K562 (cell line): ENCODE data around the gene SRSF5. TPM values are rescaled to one million over a fixed set of nuclear protein-coding genes. Genes with fewer than 3 reads are reported as not detected.

Experiments
- ATAC-seq: fragments of 200-7000 bp; cut with Tn5 transposase; 3 replicates; pipeline ENCODE4 v1.9.1; 2020; ENCODE audit warnings: moderate library complexity
- BruUV-seq: library from RNA; stranded (reverse); fragments of 400-500 nt; replicated peaks from 2 replicates; lab custom pipeline; 2021; lab: Mats Ljungman, UMichigan
- CTCF ChIA-PET: fragments of 300-600 bp; formaldehyde crosslinking; extraction: SDS; loops from one replicate; lab custom pipeline; 2021; ENCODE audit warnings: low intra/inter-chr PET ratio; lab: Yijun Ruan, JAX
- POLR2A ChIA-PET: fragments of 300-600, 350-650 bp; sonication (Branson Sonifier 250); formaldehyde crosslinking; extraction: SDS; loops from one replicate; lab custom pipeline; 2021; ENCODE audit warnings: antibody characterized with exemption, inconsistent platforms; lab: Yijun Ruan, JAX
- DNase-seq, 4 experiments: peaks; one replicate each; pipeline versions ENCODE4 v3.0.0 to v3.0.0-alpha.2; 2011 to 2018; ENCODE audit warnings: low spot score in 3 of 4, mixed read lengths in 3 of 4; ENCODE audit errors: extremely low read depth in 1 of 4
- FAIRE-seq: peaks from 2 replicates; lab custom pipeline; 2011; peaks lifted over from hg19 to GRCh38; lab: Jason Lieb, UNC
- H2AFZ ChIP-seq: 2 replicates; pipeline ENCODE4 v1.6.0; 2011; ENCODE audit warnings: low read depth, low read length, control low read depth, inconsistent platforms
- H3K27ac ChIP-seq: fragments of 200-600 bp; 3 replicates; pipeline ENCODE4 v1.8.0; 2011; ENCODE audit warnings: low read depth, mild to moderate bottlenecking, control low read depth, inconsistent platforms, low read length, moderate library complexity, mixed read lengths; ENCODE audit errors: extremely low read depth
- H3K27me3 ChIP-seq, 2 experiments: fragments of 300-600 bp in 1 of 2; 2 replicates in 1 of 2; 3 replicates in 1 of 2; pipeline versions ENCODE4 v1.6.0 to v1.8.0; 2011; ENCODE audit warnings: inconsistent platforms in 2 of 2, low read length in 2 of 2, mild to moderate bottlenecking in 1 of 2, mixed read lengths in 1 of 2, moderate library complexity in 1 of 2; ENCODE audit not compliant: control insufficient read depth in 2 of 2, insufficient read depth in 2 of 2
- H3K36me3 ChIP-seq: fragments of 300-600 bp; 3 replicates; pipeline ENCODE4 v1.8.0; 2011; ENCODE audit warnings: mild to moderate bottlenecking, low read length, inconsistent platforms; ENCODE audit not compliant: control insufficient read depth, insufficient read depth
- H3K4me1 ChIP-seq, 2 experiments: fragments of 200-600 bp in 1 of 2; replicated peaks in 1 of 2; 2 replicates in 1 of 2; 3 replicates in 1 of 2; pipeline versions ENCODE4 v1.5.1 to v1.8.0; 2011; ENCODE audit warnings: inconsistent platforms in 2 of 2, low read length in 2 of 2, mild to moderate bottlenecking in 1 of 2, mixed read lengths in 1 of 2, moderate library complexity in 1 of 2; ENCODE audit not compliant: control insufficient read depth in 2 of 2, insufficient read depth in 2 of 2
- H3K4me2 ChIP-seq: 2 replicates; pipeline ENCODE4 v1.6.1; 2011; ENCODE audit warnings: low read length, control low read depth, inconsistent platforms, mixed read lengths; ENCODE audit not compliant: insufficient read depth
- H3K4me3 ChIP-seq: fragments of 200-600 bp; sonication (generic), shearing (Covaris generic); 2 replicates; pipeline ENCODE4 v1.5.1; 2016; ENCODE audit warnings: control low read depth, inconsistent platforms
- H3K79me2 ChIP-seq: fragments of 200-600 bp; 3 replicates; pipeline ENCODE4 v1.8.0; 2011; ENCODE audit warnings: low read length, inconsistent platforms; ENCODE audit not compliant: control insufficient read depth, insufficient read depth
- H3K9ac ChIP-seq, 2 experiments: 2 replicates each; pipeline versions ENCODE4 v1.6.0 to v1.6.1; 2011; ENCODE audit warnings: low read depth in 2 of 2, low read length in 2 of 2, control low read depth in 1 of 2, inconsistent platforms in 1 of 2, mild to moderate bottlenecking in 1 of 2, mixed read lengths in 1 of 2; ENCODE audit not compliant: insufficient read depth in 1 of 2
- H3K9me1 ChIP-seq: one replicate; pipeline ENCODE4 v1.6.0; 2011; ENCODE audit warnings: inconsistent platforms, mild to moderate bottlenecking, low read length, moderate library complexity; ENCODE audit not compliant: control insufficient read depth, insufficient read depth
- H3K9me3 ChIP-seq: replicated peaks from 2 replicates; pipeline ENCODE4 v1.5.1; 2011; ENCODE audit warnings: low read depth, low read length, inconsistent platforms; ENCODE audit not compliant: control insufficient read depth, insufficient read depth
- H4K20me1 ChIP-seq: replicated peaks from 2 replicates; pipeline ENCODE4 v1.6.1; 2011; ENCODE audit warnings: low read length, inconsistent platforms, mixed read lengths; ENCODE audit not compliant: control insufficient read depth, insufficient read depth
- ERF ChIP-seq: fragments of 450-650 bp; formaldehyde crosslinking; IDR thresholded peaks from 2 replicates; pipeline ENCODE4 v1.4.0; 2020; ENCODE audit warnings: mild to moderate bottlenecking, mixed read lengths
- FUS ChIP-seq: fragments of 200-400 bp; formaldehyde crosslinking; optimal IDR thresholded peaks from 2 replicates; pipeline ENCODE3; 2017; ENCODE audit warnings: low read depth, low read length
- GTF2A2 ChIP-seq: IDR thresholded peaks from 2 replicates; pipeline ENCODE4 v1.6.1; 2016; ENCODE audit warnings: mild to moderate bottlenecking, missing genetic modification characterization, missing compliant biosample characterization
- NR2F6 ChIP-seq: fragments of 450-650 bp; formaldehyde crosslinking; IDR thresholded peaks from 2 replicates; pipeline ENCODE4 v1.4.0; 2020; ENCODE audit warnings: mild to moderate bottlenecking
- POLR2G ChIP-seq: fragments of 200-400 bp; formaldehyde crosslinking; IDR thresholded peaks from 2 replicates; pipeline ENCODE4 v1.6.1; 2017; ENCODE audit warnings: low read depth, mild to moderate bottlenecking, antibody characterized with exemption, low read length, moderate library complexity
- RBM14 ChIP-seq: fragments of 200-400 bp; formaldehyde crosslinking; IDR thresholded peaks from 2 replicates; pipeline ENCODE4 v1.6.1; 2018; ENCODE audit warnings: low read depth, mild to moderate bottlenecking, low read length, moderate library complexity, borderline replicate concordance; ENCODE audit not compliant: insufficient read depth
- TEAD1 ChIP-seq, 2 experiments: fragments of 450-650 bp in 1 of 2; sonication (generic) in 1 of 2; formaldehyde crosslinking; IDR thresholded peaks; 2 replicates each; pipeline versions ENCODE4 v1.4.0 to v1.8.0; 2020 to 2022; ENCODE audit warnings: mild to moderate bottlenecking in 2 of 2, missing genetic modification reagents in 1 of 2
- ZBTB34 ChIP-seq: fragments of 250-450 bp; sonication (Bioruptor Pico); IDR thresholded peaks from 2 replicates; pipeline ENCODE4 v1.8.0; 2021; ENCODE audit warnings: mild to moderate bottlenecking, moderate library complexity
- ZNF347 ChIP-seq: fragments of 450-650 bp; formaldehyde crosslinking; IDR thresholded peaks from 2 replicates; pipeline ENCODE4 v1.4.0; 2020; ENCODE audit warnings: low read depth, mild to moderate bottlenecking, moderate library complexity
- WGBS: fragments of 100-300 bp; shearing (Covaris generic); methylation state at CpG from one replicate; pipeline ENCODE4 v1.1.6; 2016; ENCODE audit warnings: low coverage, mixed read lengths; ENCODE audit not compliant: insufficient coverage; ENCODE audit errors: missing lambda C conversion rate; 5-methylcytosine and 5-hydroxymethylcytosine counted together
- in situ Hi-C: fragments of 300-500 bp; cut with MboI; formaldehyde crosslinking; loops from 4 replicates; pipeline ENCODE4 v1.15.0; 2018; ENCODE audit warnings: inconsistent platforms, mixed read lengths
- intact Hi-C: fragments of 100-400 bp; cut with micrococcal nuclease; formaldehyde crosslinking; loops from 2 replicates; pipeline ENCODE4 v1.14.2; 2022
- polyA plus RNA-seq, 8 experiments: library from polyadenylated mRNA; depleted of rRNA in 4 of 8; stranded (reverse) in 5 of 8; unstranded in 3 of 8; fragments of >200 nt; fragmentation: Nextera tagmentation in 2 of 8; fragmentation: Illumina TruSeq in 1 of 8; extraction: Ambion mirVana in 2 of 8; extraction: Trizol in 1 of 8; gene quantifications; 2 replicates each; pipeline versions ENCODE4 v1.2.1 to v1.2.3, GENCODE V29; 2011 to 2014; ENCODE audit warnings: inconsistent platforms in 1 of 8, missing spikeins in 1 of 8
- total RNA-seq, 7 experiments: library from RNA; depleted of rRNA in 6 of 7; stranded (reverse); fragments of >200 nt in 6 of 7; fragmentation: Illumina TruSeq in 2 of 7; extraction: Trizol in 2 of 7; gene quantifications; 2 replicates each; pipeline versions ENCODE4 v1.2.1 to v1.2.3, GENCODE V29; 2011 to 2021; ENCODE audit warnings: low replicate concordance in 1 of 7
- TF ChIP-seq, protein P1 (sequence below), 3 experiments: IDR thresholded peaks in 2 of 3; conservative IDR thresholded peaks in 1 of 3; 2 replicates each; pipeline ENCODE4 v1.5.1; 2011 to 2012; ENCODE audit warnings: low read length in 3 of 3, mild to moderate bottlenecking in 3 of 3, control low read depth in 2 of 3, improper control_type of control experiment in 1 of 3, inconsistent platforms in 1 of 3, low read depth in 1 of 3, mixed read lengths in 1 of 3, moderate library complexity in 1 of 3; ENCODE audit not compliant: insufficient read depth in 2 of 3

SRSF5 gene
- total and polyA plus RNA-seq, 9 of the 15 experiments (the other 6 are each of a cell fraction or from before 2014, with no cell fraction given) = 108 to 460 (median 212) TPM

GRCh38 chr14:69798339-69798735 is 31.4 kb downstream of the SRSF5 start:
- intact Hi-C loops (no loop called here), in situ Hi-C loops (no loop called here)
- Histone ChIP-seq H3K27me3 (no peaks in the 10 kb centered on the region; a peak in 1 of 5 replicates), H3K4me3 (no peak overlapping the region), H4K20me1 (no peaks in the 10 kb centered on the region), H3K9me1 (no peaks in the 10 kb centered on the region), H3K27ac (no peak overlapping the region), H3K9ac (no peak overlapping the region), H2AFZ (no peak overlapping the region), H3K36me3 (no peaks in the 10 kb centered on the region), H3K4me1 (peaks cover 0 to 6% of the 10 kb centered on the region in 2 experiments; a peak in 1 of 5 replicates), H3K79me2 (no peaks in the 10 kb centered on the region), H3K9me3 (no peaks in the 10 kb centered on the region), H3K4me2 (no peak overlapping the region)
- FAIRE-seq (no peak), DNase-seq (no peak), ATAC-seq (no peak)
- 48% methylated on average over 3 of the region's 4 CpGs for WGBS
- no peak for TF ChIP-seq NR2F6 (CRISPR knock-in tag)
- TF ChIP-seq RBM14 = no peak
- no peak for TF ChIP-seq ZNF347 (CRISPR knock-in tag)
- no peak for TF ChIP-seq TEAD1 (CRISPR knock-in tag; IDR thresholded peaks at IDR 0.05)
- no peak for TF ChIP-seq FUS
- ChIA-PET POLR2A (interaction anchor here (0.7 kb wide), 1 partner anchor 31 kb away, joined by 4 read pairs; no protein-coding TSS in a partner anchor), CTCF (no interaction called here)
- BruUV-seq = no TSS peak

- in situ Hi-C loops (no loop called here), intact Hi-C loops (no loop called here)
- no peaks in the 10 kb centered on the region for H3K9me3 ChIP-seq
- BruUV-seq = no TSS peak
- ChIA-PET CTCF (interaction anchor here (0.9 kb wide), 1 partner anchor 8 kb away, joined by 3 read pairs; no protein-coding TSS in a partner anchor), POLR2A (no interaction called here)
- H3K9me1 ChIP-seq = no peaks in the 10 kb centered on the region
- H3K36me3 ChIP-seq = no peaks in the 10 kb centered on the region
- no peaks in the 10 kb centered on the region for H3K4me1 ChIP-seq
- no peak overlapping the region for H2AFZ ChIP-seq
- no peaks in the 10 kb centered on the region for H3K79me2 ChIP-seq
- FAIRE-seq (no peak), ATAC-seq (no peak), DNase-seq (no peak)
- no peak overlapping the region for H3K9ac ChIP-seq
- peaks cover under 1 to 1% of the 10 kb centered on the region in 2 experiments; a peak in 3 of 5 replicates for H3K27me3 ChIP-seq
- no peak overlapping the region for H3K4me3 ChIP-seq
- no peak overlapping the region for H3K27ac ChIP-seq
- no peaks in the 10 kb centered on the region for H4K20me1 ChIP-seq
- no peak overlapping the region for H3K4me2 ChIP-seq
- TF ChIP-seq POLR2G (no peak), GTF2A2 (tag) (no peak), ERF (CRISPR knock-in tag) (no peak), ZBTB34 (CRISPR knock-in tag) (no peak)
- TF ChIP-seq, protein P1, sequence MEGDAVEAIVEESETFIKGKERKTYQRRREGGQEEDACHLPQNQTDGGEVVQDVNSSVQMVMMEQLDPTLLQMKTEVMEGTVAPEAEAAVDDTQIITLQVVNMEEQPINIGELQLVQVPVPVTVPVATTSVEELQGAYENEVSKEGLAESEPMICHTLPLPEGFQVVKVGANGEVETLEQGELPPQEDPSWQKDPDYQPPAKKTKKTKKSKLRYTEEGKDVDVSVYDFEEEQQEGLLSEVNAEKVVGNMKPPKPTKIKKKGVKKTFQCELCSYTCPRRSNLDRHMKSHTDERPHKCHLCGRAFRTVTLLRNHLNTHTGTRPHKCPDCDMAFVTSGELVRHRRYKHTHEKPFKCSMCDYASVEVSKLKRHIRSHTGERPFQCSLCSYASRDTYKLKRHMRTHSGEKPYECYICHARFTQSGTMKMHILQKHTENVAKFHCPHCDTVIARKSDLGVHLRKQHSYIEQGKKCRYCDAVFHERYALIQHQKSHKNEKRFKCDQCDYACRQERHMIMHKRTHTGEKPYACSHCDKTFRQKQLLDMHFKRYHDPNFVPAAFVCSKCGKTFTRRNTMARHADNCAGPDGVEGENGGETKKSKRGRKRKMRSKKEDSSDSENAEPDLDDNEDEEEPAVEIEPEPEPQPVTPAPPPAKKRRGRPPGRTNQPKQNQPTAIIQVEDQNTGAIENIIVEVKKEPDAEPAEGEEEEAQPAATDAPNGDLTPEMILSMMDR (IDR thresholded peaks at IDR 0.05 in 2 of 3, conservative IDR thresholded peaks at IDR 0.05 in 1 of 3; ENCODE audit: insufficient read depth in 2 of 3, low read depth in 1 of 3, low read length in 3 of 3) = peak in 1 of 3 experiments; percentile 4; a peak in 2 of 6 replicates
Measured at GRCh38 chr14:69803753-69804152, 36.8 kb downstream of the SRSF5 start.
